Gastroesophageal sphincter (tissue), 4 donors: ENCODE results near the gene PLD5. TPM values are rescaled to one million over a fixed set of nuclear protein-coding genes. Genes with fewer than 3 reads are reported as not detected.

Experiments used
- ATAC-seq: fragments of 150-250 bp; one replicate; pipeline ENCODE4 v1.9.1; 2016; ENCODE audit warnings: mild to moderate bottlenecking, moderate library complexity
- H3K27ac ChIP-seq, 4 donors: fragments of 200-600 bp; sonication (generic) in 3 of 4; 1 replicate in 3 of 4; 2 replicates in 1 of 4; pipeline ENCODE4 v1.5.1; 2016 to 2019
- H3K27me3 ChIP-seq: fragments of 200-600 bp; sonication (generic); one replicate; pipeline ENCODE4 v1.5.1; 2019
- H3K36me3 ChIP-seq, 2 donors: fragments of 200-600 bp; sonication (generic); one replicate each; pipeline ENCODE4 v1.5.1; 2019; ENCODE audit warnings: control low read depth in 1 of 2
- H3K4me1 ChIP-seq, 3 donors: fragments of 200-600 bp; sonication (generic); 1 replicate in 2 of 3; 2 replicates in 1 of 3; pipeline ENCODE4 v1.5.1; 2016 to 2019; ENCODE audit warnings: control low read depth in 2 of 3
- H3K4me3 ChIP-seq, 2 donors: fragments of 200-600 bp; sonication (generic); one replicate each; pipeline ENCODE4 v1.5.1; 2019; ENCODE audit warnings: mild to moderate bottlenecking in 1 of 2, moderate library complexity in 1 of 2
- H3K9me3 ChIP-seq, 3 donors: fragments of 200-600 bp; sonication (generic); one replicate each; pipeline ENCODE4 v1.5.1; 2017 to 2019; ENCODE audit warnings: control low read depth in 2 of 3
- CTCF ChIP-seq, 4 experiments: fragments of 200-600 bp in 2 of 4; fragments of 450-650 bp in 2 of 4; sonication (generic) in 1 of 4; IDR thresholded peaks; one replicate each; pipeline ENCODE4 v1.5.1; 2017 to 2019; ENCODE audit warnings: antibody characterized with exemption in 4 of 4, mild to moderate bottlenecking in 2 of 4, moderate library complexity in 2 of 4
- EP300 ChIP-seq: sonication (generic); formaldehyde crosslinking; IDR thresholded peaks from one replicate; pipeline ENCODE4 v1.6.1; 2017; ENCODE audit warnings: antibody characterized with exemption, mild to moderate bottlenecking
- POLR2A ChIP-seq, 2 donors: fragments of 450-650 bp; IDR thresholded peaks; one replicate each; pipeline ENCODE4 v1.6.1; 2017; ENCODE audit warnings: antibody characterized with exemption in 2 of 2, mild to moderate bottlenecking in 2 of 2, moderate library complexity in 1 of 2
- POLR2AphosphoS5 ChIP-seq: sonication (generic); formaldehyde crosslinking; IDR thresholded peaks from one replicate; pipeline ENCODE4 v1.6.1; 2017; ENCODE audit warnings: antibody characterized with exemption
- WGBS, 2 donors: methylation state at CpG; one replicate each; pipeline ENCODE4 v1.1.5; 2018; ENCODE audit warnings: low coverage in 1 of 2; 5-methylcytosine and 5-hydroxymethylcytosine counted together
- total RNA-seq, 4 donors: library from RNA; depleted of rRNA; stranded (reverse); fragments of >200 nt; gene quantifications; one replicate each; pipeline ENCODE4 v1.1.0, GENCODE V29; 2016

Gene PLD5
- total RNA-seq, 4 donors from 2014 or later: 0.37 to 1.4 (median 0.92) TPM

DNA sequence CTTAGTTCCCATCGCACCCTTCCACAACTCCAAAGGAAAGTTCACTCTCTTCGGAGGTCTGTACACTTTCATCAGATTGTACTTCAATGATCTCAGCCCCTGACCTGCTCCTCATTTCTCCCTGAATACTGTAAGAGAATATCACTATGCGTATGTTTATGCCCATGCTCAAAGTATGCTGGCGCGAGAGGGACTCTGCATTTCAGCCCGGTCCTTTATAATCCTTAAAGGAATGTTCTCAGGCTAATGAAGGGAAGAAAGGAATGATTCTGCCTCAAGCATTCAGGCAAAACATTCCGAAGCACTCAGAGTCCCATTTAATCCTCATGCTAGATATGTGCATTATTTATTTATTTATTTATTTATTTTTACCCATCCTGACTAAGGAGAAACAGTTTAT lies 76.8 kb downstream of the PLD5 start:
- no peaks in the 10 kb centered on the region for H3K4me1 ChIP-seq
- peaks cover 67% of the 10 kb centered on the region for H3K27me3 ChIP-seq
- H3K4me3 ChIP-seq: no peak overlapping the region
- 16 to 47% methylated on average over 3 to 7 of the region's 7 CpGs for WGBS, 2 donors
- H3K36me3 ChIP-seq: no peaks in the 10 kb centered on the region
- no peak for TF ChIP-seq EP300
- no peak for TF ChIP-seq POLR2AphosphoS5
- TF ChIP-seq POLR2A (IDR thresholded peaks at IDR 0.05): no peak
- TF ChIP-seq CTCF (IDR thresholded peaks at IDR 0.05): no peak
- H3K27ac ChIP-seq: no peak overlapping the region
- H3K9me3 ChIP-seq: no peaks in the 10 kb centered on the region
- no peak for ATAC-seq

- ATAC-seq: no peak
- no peaks in the 10 kb centered on the region for H3K9me3 ChIP-seq
- no peak for TF ChIP-seq POLR2AphosphoS5
- WGBS, 2 donors: 81% methylated on average over 1 of the region's 1 CpG; no CpG with 5 or more reads in 1 of the 2 donors
- H3K27ac ChIP-seq: no peak overlapping the region
- H3K27me3 ChIP-seq: peaks cover 20% of the 10 kb centered on the region
- no peaks in the 10 kb centered on the region for H3K4me1 ChIP-seq
- no peaks in the 10 kb centered on the region for H3K36me3 ChIP-seq
- no peak overlapping the region for H3K4me3 ChIP-seq
Measured at GRCh38 chr1:242440757-242441156, 83.7 kb downstream of the PLD5 start.

- no peak for ATAC-seq
- Histone ChIP-seq H3K36me3 (no peaks in the 10 kb centered on the region), H3K27me3 (peaks cover 12% of the 10 kb centered on the region), H3K4me1 (no peaks in the 10 kb centered on the region), H3K4me3 (no peak overlapping the region), H3K9me3 (peaks cover 0 to 23% (median 0%) of the 10 kb centered on the region in 3 donors), H3K27ac (no peak overlapping the region)
- WGBS, 2 donors: 58 to 72% methylated on average over 2 of the region's 2 CpGs
- TF ChIP-seq EP300 (no peak), CTCF (IDR thresholded peaks at IDR 0.05) (no peak), POLR2AphosphoS5 (no peak), POLR2A (IDR thresholded peaks at IDR 0.05) (no peak)
Measured at GRCh38 chr1:242435200-242435599, 89.3 kb downstream of the PLD5 start.

DNA sequence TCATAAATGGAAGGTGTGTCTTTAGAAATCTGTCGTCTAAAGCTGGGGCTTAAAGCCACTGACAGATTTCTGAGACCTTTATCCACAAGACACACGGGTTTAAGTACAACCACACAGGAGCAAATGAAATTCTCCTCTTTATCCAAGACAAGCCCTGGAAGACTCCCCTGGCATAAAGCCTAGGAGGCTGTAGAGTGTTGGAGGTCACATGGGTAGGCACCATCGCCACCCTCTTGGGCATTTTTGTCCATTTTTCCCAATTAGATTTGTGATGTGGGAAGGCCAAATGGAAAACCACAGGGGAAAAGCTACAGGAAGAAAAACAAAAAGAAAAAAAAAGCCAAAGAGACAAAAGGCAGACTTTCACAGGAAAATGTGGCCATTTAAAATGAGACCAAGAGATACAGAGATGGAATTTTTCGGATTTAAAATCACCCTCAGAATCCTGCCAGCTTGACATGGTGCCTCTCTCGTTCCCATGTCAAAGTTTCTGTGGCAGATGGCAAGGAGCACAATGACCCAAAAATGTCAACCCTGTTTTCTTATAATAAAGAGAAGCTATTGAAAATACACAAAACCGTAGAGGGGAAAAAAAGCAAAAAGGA lies 91.9 kb downstream of the PLD5 start:
- Histone ChIP-seq H3K27me3 (peaks cover 12% of the 10 kb centered on the region), H3K27ac (no peak overlapping the region), H3K9me3 (peaks cover 0 to 27% (median 0%) of the 10 kb centered on the region in 3 donors), H3K4me3 (no peak overlapping the region), H3K36me3 (no peaks in the 10 kb centered on the region), H3K4me1 (peaks cover 0 to 7% (median 0%) of the 10 kb centered on the region in 3 donors)
- no peak for TF ChIP-seq CTCF (IDR thresholded peaks at IDR 0.05)
- no peak for TF ChIP-seq POLR2A (IDR thresholded peaks at IDR 0.05)
- TF ChIP-seq EP300: no peak
- no peak for TF ChIP-seq POLR2AphosphoS5
- ATAC-seq: no peak
- 50 to 61% methylated on average over 3 to 4 of the region's 6 CpGs for WGBS, 2 donors

- H3K27me3 ChIP-seq: peaks cover 12% of the 10 kb centered on the region
- 61% methylated on average over 3 of the region's 3 CpGs; no CpG with 5 or more reads in 1 of the 2 donors for WGBS, 2 donors
- H3K36me3 ChIP-seq: no peaks in the 10 kb centered on the region
- H3K4me3 ChIP-seq: no peak overlapping the region
- ATAC-seq: no peak
- H3K27ac ChIP-seq: no peak overlapping the region
- H3K4me1 ChIP-seq: peaks cover 0 to 7% (median 0%) of the 10 kb centered on the region in 3 donors
- H3K9me3 ChIP-seq: peaks cover 0 to 27% (median 0%) of the 10 kb centered on the region in 3 donors
- TF ChIP-seq POLR2A (IDR thresholded peaks at IDR 0.05) (no peak), POLR2AphosphoS5 (no peak), CTCF (IDR thresholded peaks at IDR 0.05) (no peak), EP300 (no peak)
Measured at GRCh38 chr1:242431786-242432185, 92.7 kb downstream of the PLD5 start.
